Measurements from ENCODE around the gene RNF150.

RNF150 gene

DNA sequence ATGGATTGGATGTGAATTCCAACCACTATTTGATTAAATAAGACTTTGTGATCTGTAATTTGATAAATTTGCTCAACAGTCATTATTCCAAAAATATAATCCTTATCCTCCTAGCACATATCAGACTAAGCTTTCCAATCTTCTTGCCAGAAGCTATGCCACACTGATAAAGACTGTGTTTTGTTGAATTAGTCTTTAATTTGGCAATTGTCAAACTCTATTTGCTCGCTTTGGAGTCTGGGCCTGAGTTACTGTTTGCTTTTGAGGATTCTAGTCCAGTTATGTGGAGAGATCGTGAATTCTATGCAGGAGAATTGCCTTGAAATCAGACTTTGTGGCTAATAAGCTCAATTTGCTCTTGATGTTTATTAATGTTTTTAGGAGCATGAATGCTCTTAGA lies 10.9 kb upstream of the RNF150 start:
- TF ChIP-seq, protein P1, sequence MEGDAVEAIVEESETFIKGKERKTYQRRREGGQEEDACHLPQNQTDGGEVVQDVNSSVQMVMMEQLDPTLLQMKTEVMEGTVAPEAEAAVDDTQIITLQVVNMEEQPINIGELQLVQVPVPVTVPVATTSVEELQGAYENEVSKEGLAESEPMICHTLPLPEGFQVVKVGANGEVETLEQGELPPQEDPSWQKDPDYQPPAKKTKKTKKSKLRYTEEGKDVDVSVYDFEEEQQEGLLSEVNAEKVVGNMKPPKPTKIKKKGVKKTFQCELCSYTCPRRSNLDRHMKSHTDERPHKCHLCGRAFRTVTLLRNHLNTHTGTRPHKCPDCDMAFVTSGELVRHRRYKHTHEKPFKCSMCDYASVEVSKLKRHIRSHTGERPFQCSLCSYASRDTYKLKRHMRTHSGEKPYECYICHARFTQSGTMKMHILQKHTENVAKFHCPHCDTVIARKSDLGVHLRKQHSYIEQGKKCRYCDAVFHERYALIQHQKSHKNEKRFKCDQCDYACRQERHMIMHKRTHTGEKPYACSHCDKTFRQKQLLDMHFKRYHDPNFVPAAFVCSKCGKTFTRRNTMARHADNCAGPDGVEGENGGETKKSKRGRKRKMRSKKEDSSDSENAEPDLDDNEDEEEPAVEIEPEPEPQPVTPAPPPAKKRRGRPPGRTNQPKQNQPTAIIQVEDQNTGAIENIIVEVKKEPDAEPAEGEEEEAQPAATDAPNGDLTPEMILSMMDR (IDR thresholded peaks at IDR 0.05; ENCODE audit: control extremely low read depth, extremely low read depth, low read depth, missing control alignments) = no peak
- CTCF ChIA-PET = interaction anchor here (1.1 kb wide), 3 partner anchors 11 to 17 kb away, joined by 3 to 6 read pairs (median 3); partner anchors contain the start of gene RNF150
- POLR2A ChIA-PET = no interaction called here
- DNase-seq (ENCODE audit: extremely low spot score) = no peak

DNA sequence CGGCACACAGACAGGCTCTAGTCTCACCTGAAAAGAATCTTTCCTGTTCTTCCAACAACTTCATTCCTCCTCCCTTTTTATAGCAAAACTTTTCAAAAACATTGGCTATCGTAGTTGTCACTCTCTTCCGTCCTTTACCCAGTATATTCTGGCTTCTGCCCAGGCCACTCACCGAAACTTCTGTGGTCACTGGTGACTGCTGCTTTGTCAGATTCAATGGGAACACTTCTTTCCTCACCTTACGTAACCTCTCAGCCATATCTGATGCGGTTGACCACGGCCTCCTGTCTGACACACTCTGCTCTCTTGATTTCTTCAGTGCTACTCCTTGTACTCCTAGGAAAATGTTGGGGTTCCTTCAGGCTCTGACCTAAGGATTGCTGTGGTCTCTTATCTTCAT lies 9.2 kb upstream of the RNF150 start:
- POLR2A ChIA-PET = no interaction called here
- TF ChIP-seq, protein P1 (IDR thresholded peaks at IDR 0.05; ENCODE audit: control extremely low read depth, extremely low read depth, low read depth, missing control alignments) = no peak
- CTCF ChIA-PET = interaction anchor here (1.1 to 1.4 kb wide), 2 partner anchors 9 to 12 kb away, joined by 3 read pairs; partner anchors contain the start of gene RNF150
- DNase-seq (ENCODE audit: extremely low spot score) = no peak

GRCh38 chr4:141140391-141141200 lies 7.3 kb upstream of the RNF150 start:
- TF ChIP-seq, protein P1 (IDR thresholded peaks at IDR 0.05; ENCODE audit: control extremely low read depth, extremely low read depth, low read depth, missing control alignments) = no peak
- no peak for DNase-seq (ENCODE audit: extremely low spot score)
- CTCF ChIA-PET = interaction anchor here (1.4 kb wide), 1 partner anchor 7 kb away, joined by 3 read pairs; the partner anchor contains the start of gene RNF150
- POLR2A ChIA-PET = no interaction called here

GRCh38 chr4:141133999-141134995 lies 1.0 kb upstream of the RNF150 start:
- DNase-seq (ENCODE audit: extremely low spot score) = no peak
- ChIA-PET POLR2A (no interaction called here), CTCF (interaction anchor here (0.9 to 2.7 kb wide), 10 partner anchors 9 to 1731 kb away, joined by 3 to 23 read pairs (median 4); no protein-coding TSS in a partner anchor)
- TF ChIP-seq, protein P1 (IDR thresholded peaks at IDR 0.05; ENCODE audit: control extremely low read depth, extremely low read depth, low read depth, missing control alignments) = no peak

DNA sequence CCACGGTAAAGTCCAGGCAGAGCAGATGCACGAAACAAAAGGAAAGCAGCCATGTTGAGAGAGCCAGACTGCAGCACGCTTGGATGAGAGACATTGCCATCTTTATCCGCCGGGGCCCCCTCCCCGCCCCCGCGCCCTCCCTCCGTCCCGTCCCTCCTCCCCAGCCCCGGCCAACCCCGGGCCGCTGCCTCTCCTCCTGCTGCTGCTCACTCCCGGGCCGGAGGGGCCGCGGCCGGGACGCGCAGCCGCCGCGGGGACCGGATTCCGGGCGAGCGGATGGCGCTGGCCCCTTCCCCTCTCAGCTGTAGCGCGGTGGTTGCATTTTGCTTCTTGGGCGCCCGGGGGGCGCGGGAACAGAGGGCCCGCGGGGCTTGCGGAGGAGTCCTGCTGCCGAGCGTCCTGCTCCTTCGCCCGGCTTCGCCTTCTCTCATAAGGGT lies 542 bp downstream of the RNF150 start:
- POLR2A ChIA-PET = no interaction called here
- CTCF ChIA-PET = interaction anchor here (0.9 to 2.7 kb wide), 9 partner anchors 9 to 280 kb away, joined by 3 to 23 read pairs (median 4); no protein-coding TSS in a partner anchor
- TF ChIP-seq, protein P1 (IDR thresholded peaks at IDR 0.05; ENCODE audit: control extremely low read depth, extremely low read depth, low read depth, missing control alignments) = no peak
- DNase-seq (ENCODE audit: extremely low spot score) = peak; percentile 28

Measured in GM10248 (cell line).